Measurements from ENCODE around the gene FOCAD.

Gene FOCAD

DNA sequence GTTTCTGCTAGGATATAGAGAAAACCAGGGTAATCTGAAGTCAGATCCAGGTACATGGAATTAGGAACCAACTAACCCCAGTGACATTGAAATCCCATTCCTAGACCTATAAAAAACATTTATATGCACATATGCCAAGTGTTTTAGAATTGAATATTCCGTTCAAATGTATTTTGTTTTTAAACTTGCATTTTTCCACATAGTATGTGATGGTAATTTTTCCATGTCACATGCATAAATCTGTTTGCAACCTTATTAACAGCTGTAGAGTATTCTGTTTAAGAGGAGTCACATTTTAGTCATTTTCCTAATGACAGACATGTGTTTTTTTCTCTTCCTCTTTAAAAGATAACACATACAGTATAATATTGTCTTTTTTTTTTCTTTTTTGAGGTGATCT, 50.2 kb downstream of the FOCAD start:
- no peak for DNase-seq (ENCODE audit: low read depth, low spot score)

DNA sequence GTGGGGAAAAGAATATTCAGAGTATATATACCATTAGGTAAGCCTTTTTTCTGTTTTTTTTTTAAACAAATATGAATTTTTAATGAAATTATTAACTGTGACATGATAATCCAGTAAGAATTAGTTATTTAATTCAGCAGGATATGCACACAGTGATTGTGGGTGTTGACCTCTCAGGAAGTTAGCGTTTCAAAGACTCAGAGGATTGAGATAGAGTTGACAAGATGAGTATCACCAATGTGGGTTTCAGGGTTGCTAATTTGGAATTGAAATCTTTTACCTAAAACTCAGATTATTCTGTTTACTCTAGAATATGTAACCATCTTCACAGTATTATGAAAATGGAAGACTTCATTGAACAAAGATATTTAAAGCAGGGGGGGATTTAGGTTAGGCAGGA, 56.2 kb downstream of the FOCAD start:
- DNase-seq (ENCODE audit: low read depth, low spot score), result no peak

DNA sequence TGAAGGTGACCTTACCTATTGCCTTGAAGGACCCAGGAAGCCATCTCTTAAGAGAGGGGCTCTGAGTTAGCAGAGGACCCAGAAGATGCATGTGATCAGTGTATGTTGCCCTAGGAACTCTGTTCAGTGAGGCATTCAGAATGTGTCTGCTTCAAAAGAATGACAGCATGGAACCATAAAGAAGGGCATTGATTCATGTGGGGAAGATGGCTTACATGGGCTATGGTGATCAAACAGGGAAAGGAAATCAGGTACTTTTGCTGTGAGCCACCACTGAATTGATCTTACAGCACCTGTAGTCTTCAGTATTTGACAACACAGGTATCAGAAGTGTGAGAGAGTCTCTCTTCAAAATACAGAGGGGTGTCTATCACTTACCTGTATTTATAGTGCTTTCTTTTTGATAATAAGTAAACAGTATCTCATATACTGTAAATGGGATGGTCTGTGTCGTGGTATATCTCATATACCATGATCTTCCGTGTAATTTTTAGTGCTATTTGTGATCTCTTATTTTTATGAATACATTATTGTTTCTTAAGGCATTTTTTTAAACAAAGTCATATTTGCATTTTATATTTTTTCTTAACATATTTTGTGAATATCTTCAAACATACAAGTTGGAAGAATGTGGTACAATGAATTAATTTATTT, 57.0 kb downstream of the FOCAD start:
- no peak for DNase-seq (ENCODE audit: low read depth, low spot score)

DNA sequence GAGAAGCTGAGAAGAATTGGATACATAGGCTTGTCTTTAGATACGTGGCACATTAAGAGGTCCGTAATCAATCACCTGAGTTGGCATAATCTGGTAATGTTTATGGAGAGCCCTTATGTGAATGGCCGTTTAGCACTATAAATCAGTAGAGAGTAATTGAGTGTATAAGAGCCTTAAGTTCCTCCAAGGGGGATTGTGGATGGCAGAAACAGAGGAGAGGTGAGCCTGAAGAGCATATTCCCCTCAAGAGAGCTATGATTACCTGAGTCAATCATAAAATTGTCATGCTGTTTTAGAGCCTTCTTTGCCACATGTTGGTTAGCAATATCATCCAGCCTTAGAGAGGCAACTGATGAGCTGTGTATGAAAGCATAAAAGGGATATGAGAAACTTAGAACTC, 58.8 kb downstream of the FOCAD start:
- DNase-seq (ENCODE audit: low read depth, low spot score), result no peak

DNA sequence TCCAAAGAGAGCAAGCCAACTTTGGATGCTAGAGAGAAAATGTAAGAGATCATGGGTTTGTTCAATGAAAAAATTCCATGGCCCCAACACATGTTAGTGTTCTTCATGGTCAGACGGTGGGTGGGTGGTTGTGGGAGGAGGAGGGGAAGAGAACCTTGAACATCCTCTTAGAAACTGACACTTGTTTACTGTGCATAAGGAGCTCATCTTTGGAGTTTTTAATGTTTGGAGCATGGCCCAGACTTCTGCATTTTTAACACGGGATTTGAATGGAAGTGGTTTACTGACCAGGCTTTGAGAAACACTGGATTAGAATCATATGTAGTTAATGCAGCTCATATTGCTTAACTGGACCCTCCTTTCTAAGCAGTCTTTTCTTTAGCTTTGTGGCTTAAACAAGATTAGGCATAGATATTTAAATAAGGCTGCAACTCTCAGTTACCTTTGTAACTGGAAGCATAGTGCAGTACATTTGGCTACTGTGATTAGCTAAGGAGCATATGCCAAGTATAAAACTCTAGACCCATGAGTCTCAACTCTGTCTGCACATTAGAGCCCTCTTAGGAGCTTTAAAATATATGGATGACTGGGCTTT, 60.1 kb downstream of the FOCAD start:
- DNase-seq (ENCODE audit: low read depth, low spot score), result no peak

DNA sequence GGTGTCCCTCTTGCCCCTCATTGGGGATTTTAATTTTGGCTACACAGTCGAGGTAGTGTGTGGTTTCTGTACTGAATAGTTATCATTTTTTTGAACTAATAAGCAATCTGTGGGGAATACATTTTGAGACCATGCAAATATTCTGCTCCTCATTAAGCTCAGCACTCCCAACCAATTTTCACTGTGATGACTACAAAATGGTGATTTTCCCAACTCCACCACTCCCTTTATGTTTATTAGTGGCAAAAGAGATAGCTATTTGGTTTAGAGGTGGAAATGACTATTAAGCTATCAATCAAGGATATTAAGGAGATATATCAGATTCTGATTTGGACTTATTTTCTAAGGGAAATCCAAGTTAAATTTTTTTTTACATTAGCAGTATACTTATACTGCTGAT, 62.9 kb downstream of the FOCAD start:
- no peak for DNase-seq (ENCODE audit: low read depth, low spot score)

DNA sequence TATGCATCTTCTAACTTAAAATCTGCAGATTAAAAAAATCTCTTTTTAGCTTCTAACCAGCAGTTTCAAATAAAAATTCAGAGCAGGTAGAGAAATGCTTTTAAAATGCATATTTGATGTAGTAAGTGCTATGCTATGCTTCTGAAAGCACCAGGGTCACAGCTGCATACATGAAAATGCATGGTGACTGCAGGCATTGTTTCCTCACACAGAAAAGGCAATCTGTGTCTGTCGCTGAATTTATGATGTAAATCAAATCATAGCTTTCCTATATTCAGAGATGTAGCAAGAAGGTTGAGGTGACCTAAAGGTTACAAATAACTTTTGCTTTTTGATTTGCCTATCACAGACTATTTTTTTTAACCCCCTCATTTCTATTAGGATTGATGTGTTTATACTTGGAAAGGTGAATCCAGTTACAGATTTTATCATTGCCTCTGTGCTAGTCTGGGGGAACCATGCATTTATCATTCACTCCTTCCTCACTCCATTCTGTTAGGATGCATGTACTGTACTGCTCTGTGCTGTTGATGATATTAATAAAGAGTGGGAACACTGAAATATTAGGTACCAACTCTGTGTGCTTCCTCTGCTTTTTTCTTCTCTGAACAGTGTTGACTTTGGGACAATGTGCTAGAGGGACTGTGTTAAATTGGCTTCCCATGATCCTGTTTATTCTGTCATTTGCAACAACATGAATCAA, 65.6 kb downstream of the FOCAD start:
- DNase-seq (ENCODE audit: low read depth, low spot score), result no peak

DNA sequence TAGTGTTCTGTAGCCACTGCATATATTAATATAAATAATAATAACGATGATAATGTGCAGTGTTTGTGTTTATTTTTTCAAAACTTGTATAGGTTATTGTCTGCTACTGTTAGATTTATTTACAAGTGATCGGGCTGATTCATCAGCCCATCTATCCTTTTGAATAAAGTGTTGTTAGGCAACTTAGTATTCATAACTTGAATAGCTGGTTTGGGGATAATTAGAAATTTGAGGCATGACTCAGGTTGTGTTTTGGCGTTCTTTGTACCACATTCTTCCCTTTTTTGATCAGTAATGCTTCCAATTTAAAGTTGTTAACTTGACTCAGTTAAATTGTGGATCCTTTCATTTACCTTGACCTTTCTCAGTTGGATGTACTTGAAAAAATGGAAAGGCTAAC, 69.7 kb downstream of the FOCAD start:
- no peak for DNase-seq (ENCODE audit: low read depth, low spot score)

DNA sequence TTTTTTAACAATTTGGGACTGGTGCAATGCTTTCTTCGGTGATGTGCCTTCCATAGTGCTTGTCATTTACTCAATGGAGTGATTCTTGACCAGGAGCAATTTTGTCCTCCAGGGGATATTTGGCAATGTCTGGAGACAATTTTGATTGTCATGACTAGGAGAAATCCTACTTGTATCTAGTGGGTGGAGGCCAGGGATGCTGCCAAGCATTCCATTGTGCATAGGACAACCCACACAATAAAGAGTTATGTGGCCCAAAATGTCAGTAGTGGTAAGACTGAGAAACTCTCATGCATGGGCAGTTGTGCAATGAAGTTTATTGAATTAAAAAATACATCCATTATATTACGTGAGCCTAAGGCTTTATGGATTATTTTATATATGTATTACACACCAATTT, 70.5 kb downstream of the FOCAD start:
- no peak for DNase-seq (ENCODE audit: low read depth, low spot score)

DNA sequence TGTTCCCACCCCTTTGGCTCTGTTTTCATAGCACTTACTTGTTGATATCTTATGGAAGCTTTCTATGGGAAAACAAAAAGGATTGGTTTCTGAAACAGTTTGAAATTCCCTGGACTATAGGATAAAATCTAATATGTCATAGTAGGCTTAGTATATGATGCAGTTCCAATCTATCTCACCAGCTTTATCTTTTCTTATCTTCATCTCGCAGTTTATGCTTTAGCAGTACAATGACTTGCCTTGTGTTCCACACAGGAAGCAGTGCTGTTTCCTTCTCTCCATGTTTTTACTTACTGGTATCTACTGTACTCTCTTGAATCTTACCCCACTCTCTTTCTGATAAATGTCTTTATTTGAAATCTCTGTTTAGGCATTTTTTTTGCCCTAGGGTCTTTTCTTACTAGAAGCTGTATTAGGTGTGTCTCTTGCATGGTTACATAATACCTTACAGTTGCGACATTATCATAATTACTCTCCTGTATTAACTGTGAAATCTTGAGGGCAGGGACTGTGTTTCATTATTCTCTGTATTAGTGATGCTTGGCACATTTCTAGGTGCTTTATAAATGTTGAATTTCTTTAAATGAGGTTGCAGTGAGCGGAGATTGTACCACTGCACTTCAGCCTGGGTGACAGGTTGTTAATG, 76.3 kb downstream of the FOCAD start:
- no peak for DNase-seq (ENCODE audit: low read depth, low spot score)

DNA sequence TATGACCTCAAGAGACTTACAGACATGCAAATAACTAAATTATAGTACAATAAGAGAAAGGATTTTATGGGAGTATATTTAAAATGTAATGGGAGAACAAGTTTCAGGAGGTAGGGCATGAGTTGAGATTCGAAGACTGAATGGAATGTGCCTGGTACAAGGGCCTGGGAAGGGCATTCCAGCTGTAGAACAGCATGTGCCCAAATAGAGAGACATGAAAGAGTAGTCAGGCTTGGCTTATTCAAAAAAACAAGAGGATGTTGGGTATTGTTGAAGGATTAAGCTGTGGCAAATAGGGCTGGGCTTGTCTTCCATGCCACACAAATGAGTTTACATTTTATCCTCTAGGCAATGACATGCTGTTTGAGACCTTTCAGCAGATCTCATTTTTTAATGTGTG, 86.9 kb downstream of the FOCAD start:
- DNase-seq (ENCODE audit: low read depth, low spot score), result no peak

DNA sequence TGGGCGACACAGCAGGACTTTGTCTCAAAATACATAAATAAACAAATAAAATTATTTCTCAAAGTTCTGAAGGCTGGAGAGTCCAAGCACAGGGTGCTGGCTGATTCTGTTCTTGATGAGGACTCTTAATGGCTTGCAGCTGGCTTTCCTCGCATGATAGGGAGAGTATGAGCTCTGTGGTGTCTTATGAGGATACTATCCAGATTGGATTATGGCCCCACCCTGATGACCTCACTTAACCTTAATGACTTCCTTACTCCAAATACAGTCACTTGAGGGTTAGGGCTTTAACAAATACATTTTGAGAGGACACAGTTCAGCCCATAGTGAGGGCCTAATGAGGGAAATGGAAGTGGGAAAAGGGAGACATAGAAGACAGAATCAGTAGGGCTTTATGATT, 87.7 kb downstream of the FOCAD start:
- no peak for DNase-seq (ENCODE audit: low read depth, low spot score)

DNA sequence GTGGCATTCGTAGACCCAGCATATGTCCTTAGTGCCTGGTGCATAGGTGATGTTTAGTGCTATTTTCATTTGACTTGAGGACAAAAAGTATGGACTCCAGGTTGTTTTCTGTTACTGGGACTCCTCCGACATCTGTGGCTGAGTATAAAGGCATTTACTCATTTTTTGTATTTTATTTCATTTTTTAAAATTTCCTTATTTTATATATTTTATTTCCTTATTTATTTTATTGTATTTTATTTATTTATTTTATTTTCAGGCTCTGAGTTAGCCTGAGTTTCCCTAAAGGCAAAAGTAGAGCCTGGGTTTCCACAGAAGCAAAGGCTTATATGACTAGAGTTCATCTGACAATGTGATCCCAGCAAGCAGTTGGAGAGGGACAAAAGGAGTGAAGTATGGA, 91.6 kb downstream of the FOCAD start:
- DNase-seq (ENCODE audit: low read depth, low spot score), result no peak

DNA sequence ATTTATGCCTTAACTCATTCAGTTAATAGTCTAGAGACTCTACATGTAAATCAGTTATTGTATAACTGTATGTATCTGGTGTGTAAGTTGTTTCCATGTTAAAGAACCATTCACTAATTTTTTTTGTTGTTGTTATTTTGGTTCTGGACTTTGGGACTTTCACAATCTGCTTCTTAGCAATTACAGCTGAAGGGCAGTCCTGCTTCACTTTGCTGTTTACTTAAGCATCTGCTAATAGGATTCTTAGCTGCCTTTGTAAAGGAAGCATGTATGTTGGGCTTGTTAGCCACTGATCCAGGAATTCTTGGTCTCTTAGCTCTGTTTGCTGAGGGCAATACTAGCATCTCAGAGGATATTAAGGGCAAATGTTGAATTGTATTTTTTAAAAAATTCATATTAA, 97.0 kb downstream of the FOCAD start:
- DNase-seq (ENCODE audit: low read depth, low spot score), result no peak

DNA sequence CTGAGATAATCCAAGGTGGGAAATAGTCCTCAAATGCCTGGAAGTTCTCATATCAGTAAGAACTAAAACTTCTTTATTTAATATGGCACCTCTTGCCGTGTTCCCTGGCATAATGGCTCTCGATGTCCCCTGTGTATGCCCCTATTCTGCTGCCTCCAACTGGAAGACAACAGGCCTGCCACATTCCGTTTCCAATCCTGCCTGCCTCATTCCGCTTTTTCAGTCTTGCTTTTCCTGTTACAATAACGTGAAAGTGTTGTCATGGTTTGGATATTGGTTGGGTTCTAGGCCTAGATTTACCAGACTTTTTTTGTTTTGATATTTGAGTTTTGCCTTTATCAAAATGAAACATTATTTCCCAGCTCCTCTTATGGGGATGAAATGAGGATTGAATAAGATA, 98.2 kb downstream of the FOCAD start:
- DNase-seq (ENCODE audit: low read depth, low spot score), result no peak

DNA sequence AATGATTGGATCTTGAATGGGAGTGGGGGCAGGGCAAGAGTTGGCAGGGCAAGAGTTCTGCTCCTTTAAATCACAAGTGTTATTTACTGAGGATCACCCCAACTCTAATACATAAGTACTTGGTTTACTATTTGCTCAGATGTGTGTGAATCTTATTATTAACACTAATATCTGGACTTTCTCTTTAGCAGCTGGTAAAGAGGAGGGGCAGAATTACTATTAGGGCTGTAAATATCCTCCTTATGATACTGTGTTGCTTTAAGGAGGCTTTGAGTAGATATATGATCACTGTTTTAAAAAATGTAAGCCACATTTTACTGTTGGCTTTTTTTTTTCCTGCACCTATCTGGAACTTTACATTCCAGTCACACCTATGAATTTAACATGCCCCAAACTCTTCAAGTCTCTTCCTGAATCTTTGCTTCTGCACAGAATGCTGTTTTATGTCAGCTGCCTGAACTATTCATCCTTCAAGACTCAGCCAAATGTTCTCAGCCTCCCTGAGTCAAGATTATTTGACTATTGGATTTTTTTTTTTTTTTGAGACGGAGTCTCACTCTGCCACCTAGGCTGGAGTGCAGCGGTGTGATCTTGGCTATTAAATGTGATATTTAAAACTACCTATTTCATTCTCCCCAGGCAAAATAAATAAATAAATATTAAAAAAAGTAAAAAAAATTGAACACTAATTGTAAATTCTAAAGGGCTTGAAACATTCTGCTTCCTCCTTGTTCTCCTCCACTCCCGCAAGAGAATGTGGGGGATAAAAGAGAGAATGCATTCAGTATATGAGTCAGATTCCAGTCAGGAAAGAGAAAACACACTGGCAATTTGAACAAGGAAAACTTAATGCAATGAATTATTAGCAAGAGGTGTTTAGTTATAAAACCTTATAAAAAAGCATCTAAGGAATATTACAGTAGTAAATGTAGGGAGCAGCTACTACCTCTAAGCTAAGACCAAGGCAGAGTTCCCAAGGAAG, 99.3 kb downstream of the FOCAD start:
- DNase-seq (ENCODE audit: low read depth, low spot score), result no peak

DNA sequence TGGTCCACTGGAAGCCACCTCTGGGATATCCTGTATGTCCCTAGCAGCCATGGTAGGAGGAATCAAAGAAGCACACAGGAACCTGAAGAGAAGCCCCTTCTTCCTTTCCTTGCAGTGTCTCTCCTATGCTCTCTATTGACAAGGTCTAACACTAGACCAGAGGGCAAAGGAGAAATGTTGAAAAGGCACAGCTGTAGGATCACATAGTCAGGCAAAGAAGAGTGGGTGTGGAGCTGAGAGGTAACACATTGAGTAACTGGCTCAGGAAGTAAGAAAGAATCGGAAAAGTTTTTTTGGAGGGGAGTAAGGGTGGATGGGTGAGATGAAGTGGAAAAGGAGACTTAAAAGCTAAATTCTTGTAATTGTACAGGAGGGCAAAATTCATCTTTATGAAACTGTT, 100.1 kb downstream of the FOCAD start:
- DNase-seq (ENCODE audit: low read depth, low spot score), result no peak

DNA sequence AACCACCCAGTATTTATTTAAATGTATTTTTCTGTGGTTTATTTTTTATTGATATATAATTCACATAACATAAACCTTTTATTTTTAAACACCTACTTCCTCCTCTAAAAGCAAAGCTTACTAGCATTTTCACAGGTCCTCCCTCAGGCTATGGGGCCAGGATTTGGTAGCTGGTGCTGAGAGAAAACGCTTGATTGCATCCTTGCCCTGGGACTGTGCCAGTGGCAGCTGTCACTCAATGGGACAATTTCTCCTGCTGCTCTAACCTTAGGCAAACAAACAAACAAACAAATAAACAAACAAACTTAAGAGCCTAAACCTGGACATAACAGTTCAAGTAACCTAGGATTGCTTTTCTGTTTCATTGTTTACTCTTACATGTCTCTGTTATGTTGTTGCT, 102.7 kb downstream of the FOCAD start:
- no peak for DNase-seq (ENCODE audit: low read depth, low spot score)

DNA sequence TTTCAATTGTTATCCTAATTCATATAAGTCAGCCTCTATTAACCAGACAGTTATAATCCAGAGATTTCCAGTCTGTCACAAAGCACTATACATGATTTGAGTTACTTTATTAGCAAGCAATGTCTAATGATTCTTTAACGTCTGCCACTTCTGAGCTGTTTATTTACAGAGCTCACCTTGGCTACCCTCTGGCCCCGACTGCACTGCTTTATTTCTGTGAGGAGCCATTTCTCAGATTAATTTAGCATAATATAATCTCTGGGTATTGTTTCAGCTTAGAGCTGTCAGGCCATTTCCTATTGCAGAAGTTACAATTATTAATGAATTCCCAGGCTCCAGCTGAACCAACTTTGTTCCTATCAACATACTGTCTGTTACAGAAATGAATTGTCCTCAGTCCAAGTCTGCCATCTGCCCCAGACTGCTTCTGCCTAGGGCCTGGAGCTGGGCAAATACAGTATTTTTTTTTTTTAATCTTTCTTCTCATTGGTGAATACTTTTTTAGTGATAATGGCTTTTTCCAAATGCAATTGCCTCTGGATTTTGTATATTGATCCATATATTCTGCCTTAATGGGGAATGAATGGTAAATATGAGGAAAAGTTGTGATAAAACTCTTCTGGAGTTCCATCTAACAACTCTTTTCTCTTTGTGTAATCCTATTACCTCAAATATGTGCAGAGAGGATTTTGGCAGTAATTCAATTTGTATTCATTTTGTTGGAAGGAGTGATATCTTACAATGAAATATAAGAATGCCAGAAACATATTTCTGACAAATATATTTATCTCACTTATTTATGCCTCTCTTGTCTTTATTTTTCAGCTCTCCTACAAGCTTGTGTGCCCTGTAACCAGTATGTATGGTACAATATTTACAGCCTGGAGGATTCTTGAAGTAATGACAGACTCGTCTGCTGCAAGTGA, 104.7 kb downstream of the FOCAD start:
- no peak for DNase-seq (ENCODE audit: low read depth, low spot score)

DNA sequence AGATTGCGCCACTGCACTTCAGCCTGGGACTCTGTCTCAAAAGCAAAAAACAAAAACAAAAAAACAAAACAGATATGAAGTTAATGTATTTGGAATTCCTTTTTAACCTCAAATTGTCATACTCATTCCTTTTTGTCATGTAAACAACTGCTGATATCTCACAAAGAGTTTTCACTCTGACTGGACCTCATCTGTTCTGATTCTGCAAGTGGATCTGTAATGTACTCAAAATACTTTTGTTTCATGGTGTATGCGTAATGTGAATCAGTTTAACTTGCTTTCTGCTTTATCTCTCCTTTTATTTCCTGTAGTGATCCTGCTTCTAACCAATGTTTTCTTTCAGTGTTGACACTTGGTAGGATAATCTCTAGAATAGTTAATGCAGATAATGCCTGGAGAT, 106.7 kb downstream of the FOCAD start:
- DNase-seq (ENCODE audit: low read depth, low spot score), result no peak

DNA sequence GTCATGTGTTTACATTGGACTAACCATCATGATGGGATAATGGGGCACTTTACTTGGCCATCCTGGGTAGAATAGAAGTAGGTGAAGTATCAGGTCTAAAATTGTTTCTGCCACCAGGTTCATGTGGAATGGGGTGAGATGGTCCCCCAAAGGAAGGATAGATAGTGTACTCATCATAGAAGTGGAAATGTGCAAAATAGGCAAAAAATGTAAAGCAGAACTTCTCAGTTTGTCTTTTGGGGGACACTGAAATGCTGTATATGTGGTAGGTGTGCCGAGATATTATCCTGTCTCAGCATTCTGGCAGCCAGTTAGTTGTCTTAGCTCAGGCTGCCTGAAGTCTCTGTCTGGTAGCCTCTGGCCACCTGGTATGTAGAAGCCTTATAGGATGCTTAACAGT, 107.6 kb downstream of the FOCAD start:
- DNase-seq (ENCODE audit: low read depth, low spot score), result no peak
